ENCODE data around the gene MINK1.

DNA sequence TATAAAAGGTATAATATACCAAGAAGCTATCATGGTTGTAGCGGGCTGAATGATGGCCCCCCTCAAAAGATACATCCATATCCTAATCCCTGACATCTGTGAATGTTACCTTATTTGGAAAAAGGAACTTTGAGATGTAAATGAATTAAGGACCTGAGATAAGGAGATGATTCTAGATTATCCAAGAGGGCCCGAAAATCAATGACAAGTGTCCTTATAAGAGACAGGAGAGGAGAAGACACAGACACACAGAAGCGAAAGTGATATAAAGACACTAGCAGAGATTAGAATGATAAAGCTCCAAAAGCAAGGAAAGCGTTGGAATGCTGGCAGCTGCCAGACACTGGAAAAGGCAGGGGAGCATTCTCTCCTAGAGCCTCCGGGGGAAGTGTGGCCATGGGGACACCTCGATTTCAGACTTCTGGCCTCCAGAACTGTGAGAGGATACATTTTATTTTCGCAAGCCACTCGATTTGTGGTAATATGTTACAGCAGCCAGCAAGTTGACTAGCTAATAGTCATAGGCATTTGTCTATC, 86.4 kb downstream of the MINK1 start:
- TF ChIP-seq POLR2A (IDR thresholded peaks at IDR 0.05) (no peak), CTCF (IDR thresholded peaks at IDR 0.05) (no peak), POLR2AphosphoS5 (IDR thresholded peaks at IDR 0.05; ENCODE audit: insufficient read depth in 1 of 2, low read depth in 1 of 2) (no peak)
